Liver (tissue), 3 donors: ENCODE measurements around the gene R3HDML.

Source experiments
- GABPA ChIP-seq, 2 donors: IDR thresholded peaks in 1 of 2; conservative IDR thresholded peaks in 1 of 2; 2 replicates each; pipeline ENCODE4 v1.6.1; 2016; ENCODE audit warnings: antibody characterized with exemption in 2 of 2, mild to moderate bottlenecking in 1 of 2, moderate library complexity in 1 of 2
- JUND ChIP-seq, 2 donors: IDR thresholded peaks; 2 replicates each; pipeline ENCODE4 v1.6.1; 2016; ENCODE audit warnings: antibody characterized with exemption in 2 of 2
- TF ChIP-seq, protein P1 (sequence below): IDR thresholded peaks from 2 replicates; pipeline ENCODE4 v1.6.1; 2016; ENCODE audit warnings: antibody characterized with exemption
- TF ChIP-seq, protein P2 (sequence below): IDR thresholded peaks from 2 replicates; pipeline ENCODE4 v1.6.1; 2016; ENCODE audit warnings: antibody characterized with exemption
- TF ChIP-seq, protein P3 (sequence below): fragments of 150-350 bp; IDR thresholded peaks from 2 replicates; pipeline ENCODE4 v1.5.1; 2017; ENCODE audit warnings: improper control_type of control experiment, low read depth, low read length; ENCODE audit not compliant: missing input control
- donor health status: healthy.
- donor health status: healthy.

DNA sequence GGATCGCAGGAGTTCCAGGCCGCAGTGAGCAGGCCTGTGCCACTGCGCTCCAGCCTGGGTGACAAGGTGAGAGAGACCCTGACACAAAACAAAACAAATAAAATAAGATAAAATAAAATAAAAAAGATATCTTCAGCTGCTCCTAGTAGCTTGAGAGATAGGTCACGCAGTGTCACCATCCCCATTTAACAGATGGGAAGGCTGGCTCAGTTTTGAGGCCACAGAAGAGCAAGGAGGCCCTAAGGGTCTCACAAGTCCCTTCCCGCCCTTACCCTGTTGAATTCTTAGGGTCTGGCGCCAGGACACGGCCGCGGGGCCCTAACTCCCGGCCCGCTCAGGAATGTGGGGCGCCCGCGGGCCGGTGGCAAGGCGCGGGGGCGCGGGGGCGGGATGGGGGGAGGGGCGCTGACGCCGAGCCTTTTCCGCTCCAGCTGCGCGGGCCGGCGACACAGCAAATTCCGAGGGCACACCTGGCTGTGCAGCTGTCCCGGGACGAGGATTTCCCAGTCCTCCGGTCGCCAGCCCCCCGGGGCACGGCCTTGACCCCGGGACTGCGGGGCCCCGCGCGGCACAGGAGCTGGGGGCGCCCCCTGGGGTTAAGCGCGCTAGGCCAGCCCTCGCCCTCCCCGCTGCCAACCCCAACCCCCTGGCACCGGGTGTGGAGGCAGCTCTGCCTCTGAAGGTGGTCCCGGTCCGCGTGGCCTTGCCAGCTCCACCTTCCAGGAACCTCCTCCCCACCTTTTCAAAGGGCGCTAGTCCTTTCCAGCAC is 10.3 kb upstream of the R3HDML start:
- TF ChIP-seq JUND (IDR thresholded peaks at IDR 0.05) (no peak), GABPA (IDR thresholded peaks at IDR 0.05 in 1 of 2, conservative IDR thresholded peaks at IDR 0.05 in 1 of 2) (no peak)
- TF ChIP-seq, protein P1, sequence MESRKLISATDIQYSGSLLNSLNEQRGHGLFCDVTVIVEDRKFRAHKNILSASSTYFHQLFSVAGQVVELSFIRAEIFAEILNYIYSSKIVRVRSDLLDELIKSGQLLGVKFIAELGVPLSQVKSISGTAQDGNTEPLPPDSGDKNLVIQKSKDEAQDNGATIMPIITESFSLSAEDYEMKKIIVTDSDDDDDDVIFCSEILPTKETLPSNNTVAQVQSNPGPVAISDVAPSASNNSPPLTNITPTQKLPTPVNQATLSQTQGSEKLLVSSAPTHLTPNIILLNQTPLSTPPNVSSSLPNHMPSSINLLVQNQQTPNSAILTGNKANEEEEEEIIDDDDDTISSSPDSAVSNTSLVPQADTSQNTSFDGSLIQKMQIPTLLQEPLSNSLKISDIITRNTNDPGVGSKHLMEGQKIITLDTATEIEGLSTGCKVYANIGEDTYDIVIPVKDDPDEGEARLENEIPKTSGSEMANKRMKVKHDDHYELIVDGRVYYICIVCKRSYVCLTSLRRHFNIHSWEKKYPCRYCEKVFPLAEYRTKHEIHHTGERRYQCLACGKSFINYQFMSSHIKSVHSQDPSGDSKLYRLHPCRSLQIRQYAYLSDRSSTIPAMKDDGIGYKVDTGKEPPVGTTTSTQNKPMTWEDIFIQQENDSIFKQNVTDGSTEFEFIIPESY = no peak
- TF ChIP-seq, protein P2, sequence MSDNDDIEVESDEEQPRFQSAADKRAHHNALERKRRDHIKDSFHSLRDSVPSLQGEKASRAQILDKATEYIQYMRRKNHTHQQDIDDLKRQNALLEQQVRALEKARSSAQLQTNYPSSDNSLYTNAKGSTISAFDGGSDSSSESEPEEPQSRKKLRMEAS = no peak
- TF ChIP-seq, protein P3, sequence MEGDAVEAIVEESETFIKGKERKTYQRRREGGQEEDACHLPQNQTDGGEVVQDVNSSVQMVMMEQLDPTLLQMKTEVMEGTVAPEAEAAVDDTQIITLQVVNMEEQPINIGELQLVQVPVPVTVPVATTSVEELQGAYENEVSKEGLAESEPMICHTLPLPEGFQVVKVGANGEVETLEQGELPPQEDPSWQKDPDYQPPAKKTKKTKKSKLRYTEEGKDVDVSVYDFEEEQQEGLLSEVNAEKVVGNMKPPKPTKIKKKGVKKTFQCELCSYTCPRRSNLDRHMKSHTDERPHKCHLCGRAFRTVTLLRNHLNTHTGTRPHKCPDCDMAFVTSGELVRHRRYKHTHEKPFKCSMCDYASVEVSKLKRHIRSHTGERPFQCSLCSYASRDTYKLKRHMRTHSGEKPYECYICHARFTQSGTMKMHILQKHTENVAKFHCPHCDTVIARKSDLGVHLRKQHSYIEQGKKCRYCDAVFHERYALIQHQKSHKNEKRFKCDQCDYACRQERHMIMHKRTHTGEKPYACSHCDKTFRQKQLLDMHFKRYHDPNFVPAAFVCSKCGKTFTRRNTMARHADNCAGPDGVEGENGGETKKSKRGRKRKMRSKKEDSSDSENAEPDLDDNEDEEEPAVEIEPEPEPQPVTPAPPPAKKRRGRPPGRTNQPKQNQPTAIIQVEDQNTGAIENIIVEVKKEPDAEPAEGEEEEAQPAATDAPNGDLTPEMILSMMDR = no peak
